Measurements from ENCODE around the gene P3H1.

- no peak for TF ChIP-seq CTCF (IDR thresholded peaks at IDR 0.05)
- no peak for TF ChIP-seq POLR2A (IDR thresholded peaks at IDR 0.05)
Measured at GRCh38 chr1:42748461-42749410, 18.1 kb downstream of the P3H1 start.

Measured in esophagus squamous epithelium (tissue), 4 donors.